ENCODE results near the gene CRLF3. TPM values are rescaled to one million over a fixed set of nuclear protein-coding genes. Genes with fewer than 3 reads are reported as not detected.
A peak's percentile ranks its signal among the peaks of the same experiment; 100 is the strongest.

Gene CRLF3
- total and polyA plus RNA-seq, 2 donors (not counting 1 experiment from before 2014, with no cell fraction given): 31.6 to 83.2 TPM

DNA sequence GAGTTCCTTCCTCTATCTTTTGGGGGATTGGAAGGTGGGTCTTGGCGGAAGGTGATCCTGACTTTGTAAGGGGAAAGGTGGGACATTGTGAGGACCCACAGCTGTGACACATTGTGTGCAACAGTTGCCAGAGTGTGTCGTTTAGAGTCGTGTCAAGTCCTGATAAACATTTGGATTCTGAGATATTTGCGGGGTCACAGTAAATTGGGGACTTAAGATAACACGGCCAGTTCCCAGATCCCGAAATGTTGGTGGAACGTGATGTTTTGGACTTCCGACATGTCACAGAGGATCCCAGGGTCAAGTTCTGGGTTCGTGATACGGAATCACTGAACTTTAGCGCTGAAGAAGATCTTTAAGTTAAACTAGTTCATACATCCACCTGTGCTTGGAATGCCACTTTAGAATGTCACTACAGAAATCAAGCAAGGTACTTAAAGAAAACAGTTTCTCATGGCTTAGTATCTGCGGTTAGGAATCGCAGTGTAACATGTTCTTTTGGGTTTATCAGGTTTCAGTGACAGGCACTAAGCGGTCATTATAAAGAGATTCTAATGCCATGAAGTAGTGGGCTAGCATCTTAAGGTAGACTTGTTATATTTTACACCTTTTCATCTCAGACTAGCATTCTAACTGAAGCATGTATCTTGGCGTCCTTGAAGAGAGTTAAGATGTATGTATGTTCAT lies 8.1 kb upstream of the CRLF3 start:
- H3K9ac ChIP-seq (ENCODE audit: low read length): peak overlapping the region; percentile 98
- H4K20me1 ChIP-seq (ENCODE audit: control insufficient read depth, insufficient read depth, low read length, poor library complexity, severe bottlenecking): no peaks in the 10 kb centered on the region
- Mint-ChIP-seq H3K4me3 (peak overlapping the region; percentile 96), H3K27ac (peak overlapping the region; percentile 83), H3K4me1 (peaks cover 23% of the 10 kb centered on the region), H3K27me3 (no peaks in the 10 kb centered on the region), H3K9me3 (ENCODE audit: insufficient read depth) (no peaks in the 10 kb centered on the region)
- peak overlapping the region; percentile 99 for H3K4me2 ChIP-seq (replicated peaks; ENCODE audit: low read depth, low read length, poor library complexity, severe bottlenecking)
- no peaks in the 10 kb centered on the region for H3K27me3 ChIP-seq (replicated peaks in 1 of 4; ENCODE audit: control extremely low read depth in 1 of 4, control insufficient read depth in 3 of 4, insufficient read depth in 4 of 4, low read length in 3 of 4)
- H3K27ac ChIP-seq (ENCODE audit: low read length in 2 of 2): peak overlapping the region in 1 of 2 donors; percentile 67
- peak overlapping the region; percentile 100 for H2AFZ ChIP-seq (ENCODE audit: insufficient read depth, low read depth, low read length, poor library complexity, severe bottlenecking)
- peaks cover 17% of the 10 kb centered on the region for H3K79me2 ChIP-seq (ENCODE audit: control insufficient read depth, insufficient read depth, low read length)
- H3K36me3 ChIP-seq (replicated peaks in 1 of 2; ENCODE audit: control extremely low read depth in 1 of 2, control insufficient read depth in 1 of 2, extremely low read depth in 1 of 2, insufficient read depth in 2 of 2, low read length in 1 of 2): no peaks in the 10 kb centered on the region
- ATAC-seq (ENCODE audit: low read depth): no peak
- TF ChIP-seq EZH2 (IDR thresholded peaks at IDR 0.05; ENCODE audit: borderline replicate concordance, insufficient read depth, low read depth, low read length, poor library complexity, severe bottlenecking): no peak
- TF ChIP-seq, protein P1, sequence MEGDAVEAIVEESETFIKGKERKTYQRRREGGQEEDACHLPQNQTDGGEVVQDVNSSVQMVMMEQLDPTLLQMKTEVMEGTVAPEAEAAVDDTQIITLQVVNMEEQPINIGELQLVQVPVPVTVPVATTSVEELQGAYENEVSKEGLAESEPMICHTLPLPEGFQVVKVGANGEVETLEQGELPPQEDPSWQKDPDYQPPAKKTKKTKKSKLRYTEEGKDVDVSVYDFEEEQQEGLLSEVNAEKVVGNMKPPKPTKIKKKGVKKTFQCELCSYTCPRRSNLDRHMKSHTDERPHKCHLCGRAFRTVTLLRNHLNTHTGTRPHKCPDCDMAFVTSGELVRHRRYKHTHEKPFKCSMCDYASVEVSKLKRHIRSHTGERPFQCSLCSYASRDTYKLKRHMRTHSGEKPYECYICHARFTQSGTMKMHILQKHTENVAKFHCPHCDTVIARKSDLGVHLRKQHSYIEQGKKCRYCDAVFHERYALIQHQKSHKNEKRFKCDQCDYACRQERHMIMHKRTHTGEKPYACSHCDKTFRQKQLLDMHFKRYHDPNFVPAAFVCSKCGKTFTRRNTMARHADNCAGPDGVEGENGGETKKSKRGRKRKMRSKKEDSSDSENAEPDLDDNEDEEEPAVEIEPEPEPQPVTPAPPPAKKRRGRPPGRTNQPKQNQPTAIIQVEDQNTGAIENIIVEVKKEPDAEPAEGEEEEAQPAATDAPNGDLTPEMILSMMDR (IDR thresholded peaks at IDR 0.05): no peak
- ChIA-PET POLR2A (interaction anchor here (0.8 to 1.4 kb wide), 2 partner anchors 8 to 23 kb away, joined by 3 to 4 read pairs; no protein-coding TSS in a partner anchor), CTCF (interaction anchor here (1.0 to 1.4 kb wide), 2 partner anchors 10 to 22 kb away, joined by 3 to 4 read pairs; no protein-coding TSS in a partner anchor)
- no peak for DNase-seq
- peaks cover 14% of the 10 kb centered on the region in 2 donors for H3K4me1 ChIP-seq (ENCODE audit: control insufficient read depth in 2 of 2, insufficient read depth in 2 of 2, low read length in 2 of 2)
- H3K4me3 ChIP-seq (ENCODE audit: control extremely low read depth in 1 of 5, extremely low read depth in 1 of 5, insufficient read depth in 1 of 5, low read depth in 2 of 5, low read length in 4 of 5): peak overlapping the region; percentile 73 to 100 (median 78)
- 6% methylated on average over 14 of the region's 15 CpGs for WGBS (ENCODE audit: insufficient coverage)
- H3K9me3 ChIP-seq (ENCODE audit: control extremely low read depth in 1 of 3, control insufficient read depth in 2 of 3, insufficient read depth in 1 of 3, low read length in 2 of 3): no peaks in the 10 kb centered on the region
- intact Hi-C loops (cut with micrococcal nuclease): loop anchor here (1.0 to 5.0 kb wide), 3 partner anchors 8 to 475 kb away; partner anchors contain the start of genes CRLF3 and RNF135

Data from B cell (primary cell).